HCEC 1CT (cell line): Measurements from ENCODE around the gene SPOCD1.

Experiments
- DNase-seq: peaks from one replicate; pipeline ENCODE4 v3.0.0-alpha.2; 2017

Gene SPOCD1

DNA sequence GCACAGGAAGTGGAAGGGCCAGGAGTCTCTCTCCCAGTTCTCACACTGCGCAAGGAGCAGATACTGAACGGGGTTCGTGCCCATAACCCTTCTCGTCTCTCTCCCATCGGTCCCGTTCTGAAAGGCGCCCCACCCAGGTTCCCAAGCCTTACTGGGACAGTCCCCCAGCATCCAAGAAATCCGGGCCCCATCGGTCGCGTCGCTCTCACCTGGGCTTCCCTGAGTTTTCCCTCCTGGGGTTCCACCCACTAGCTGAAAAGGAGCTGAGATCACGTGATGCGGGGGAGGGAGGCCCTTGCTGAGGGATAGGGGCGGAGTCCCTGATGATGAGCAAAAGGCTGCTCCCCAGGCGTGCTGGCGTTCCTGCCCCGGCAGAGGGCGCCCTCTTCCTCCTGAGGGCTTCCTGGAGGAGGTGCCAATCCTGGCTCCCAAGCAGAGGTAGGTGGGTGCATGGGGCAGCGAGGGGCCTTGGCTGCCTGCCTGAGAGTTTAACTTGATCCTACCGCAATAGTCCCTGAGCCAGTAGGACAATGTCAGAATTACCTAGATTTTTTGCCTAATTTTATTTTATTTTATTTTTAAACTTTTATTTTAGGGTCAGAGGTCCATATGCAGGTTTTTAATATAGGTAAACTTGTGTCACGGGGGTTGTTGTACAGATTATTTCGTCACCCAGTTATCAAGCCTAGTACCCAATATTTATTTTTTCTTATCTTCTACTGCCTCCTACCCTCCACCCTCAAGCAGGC lies at the start of gene SPOCD1:
Gene SPOCD1, minus strand, starts transcription at position 271 of the 749 bp plus-strand sequence. CDS start 689 bp downstream, outside the sequence.
- DNase-seq = peak; percentile 79

DNA sequence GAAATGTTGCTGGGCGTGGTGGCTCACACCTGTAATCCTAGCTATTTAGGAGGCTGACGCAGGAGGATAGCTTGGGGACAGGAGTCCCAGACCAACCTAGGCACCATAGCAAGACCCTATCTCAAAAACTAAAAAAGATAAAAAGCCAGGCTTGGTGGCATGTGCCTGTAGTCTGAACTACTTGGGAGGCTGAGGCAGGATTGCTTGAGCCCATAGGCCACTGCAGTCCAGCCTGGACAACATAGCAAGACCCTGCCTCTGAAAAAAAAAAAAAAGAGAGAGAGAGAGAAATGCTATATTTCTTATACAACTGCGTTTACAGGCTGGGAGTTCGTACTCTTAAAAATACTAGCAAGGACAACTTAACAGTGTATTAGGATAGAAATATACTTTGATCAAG lies 46.2 kb upstream of the SPOCD1 start:
- no peak for DNase-seq

DNA sequence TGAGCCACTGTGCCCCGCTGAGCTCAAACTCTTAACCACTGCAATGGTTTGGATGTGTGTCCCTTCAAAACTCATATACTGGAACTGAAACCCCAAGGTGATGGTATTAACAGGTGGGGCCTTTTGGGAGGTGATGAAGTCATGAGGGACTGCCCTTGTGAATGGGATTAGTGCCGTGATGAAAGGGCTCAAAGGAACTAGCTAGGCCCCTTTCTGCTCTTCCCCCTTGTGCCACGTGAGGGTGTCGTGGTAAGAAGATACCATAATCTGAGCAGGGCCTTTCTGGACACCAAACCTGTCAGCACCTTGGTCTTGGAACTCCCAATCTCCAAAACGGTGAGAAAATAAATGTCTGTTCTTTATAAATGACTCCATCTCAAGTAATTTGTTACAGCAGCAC lies 45.5 kb upstream of the SPOCD1 start:
- DNase-seq = no peak

GRCh38 chr1:31860581-31860980 lies 44.8 kb upstream of the SPOCD1 start:
- no peak for DNase-seq

DNA sequence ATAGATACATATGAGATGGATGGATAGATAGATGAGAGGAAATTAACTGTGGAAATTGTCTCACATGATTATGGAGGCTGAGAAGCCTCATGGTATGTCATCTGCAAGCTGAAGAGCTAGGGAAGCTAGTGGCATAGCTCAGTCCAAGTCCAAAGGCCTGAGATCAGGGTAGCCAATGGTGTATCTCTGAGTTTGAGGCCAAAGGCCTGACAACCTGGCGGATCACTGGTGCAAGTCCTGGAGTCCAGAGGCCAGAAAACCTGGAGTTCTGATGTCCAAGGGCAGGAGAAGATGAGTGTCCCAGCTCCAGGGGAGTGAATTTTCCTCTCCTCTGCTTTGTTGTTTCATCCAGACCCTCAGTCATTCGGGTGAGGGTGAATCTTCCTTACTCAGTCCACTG lies 43.9 kb upstream of the SPOCD1 start:
- no peak for DNase-seq

DNA sequence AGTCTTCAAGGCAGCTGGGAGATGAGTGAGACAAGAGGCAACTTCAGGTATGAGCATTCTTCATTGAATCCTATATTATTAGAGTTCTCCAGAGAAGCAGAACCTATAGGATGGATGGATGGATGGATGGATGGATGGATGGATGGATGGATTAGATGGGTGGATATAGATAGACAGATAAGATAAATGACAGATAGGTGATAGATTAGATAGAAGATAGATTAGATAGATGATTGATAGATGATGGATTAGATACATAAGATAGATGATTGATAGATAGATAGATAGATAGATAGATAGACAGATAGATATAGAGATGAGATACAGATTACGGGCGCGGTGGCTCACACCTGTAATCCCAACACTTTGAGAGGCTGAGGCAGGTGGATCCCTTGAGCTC lies 43.2 kb upstream of the SPOCD1 start:
- DNase-seq = no peak

- no peak for DNase-seq
Measured at GRCh38 chr1:31857863-31858262, 42.0 kb upstream of the SPOCD1 start.

DNA sequence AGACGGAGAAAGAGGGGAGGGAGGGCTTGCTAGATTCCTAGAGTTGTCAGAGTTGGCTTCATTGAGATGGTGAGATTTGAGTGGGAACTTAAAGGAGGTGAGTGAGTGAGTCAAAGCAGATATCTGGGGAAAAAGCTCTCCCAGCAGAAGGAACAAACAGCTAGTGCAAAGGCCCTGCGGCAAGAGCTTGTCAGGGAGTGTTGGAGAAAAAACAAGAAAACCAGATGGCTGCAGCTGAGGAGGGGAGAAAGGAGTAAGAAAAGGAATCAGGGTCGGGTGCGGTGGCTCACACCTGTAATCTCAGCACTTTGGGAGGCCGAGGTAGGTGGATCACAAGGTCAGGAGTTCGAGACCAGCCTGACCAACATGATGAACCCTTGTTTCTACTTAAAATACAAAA lies 40.3 kb upstream of the SPOCD1 start:
- no peak for DNase-seq

- peak; percentile 40 for DNase-seq
Measured at GRCh38 chr1:31855038-31855845, 39.4 kb upstream of the SPOCD1 start.

GRCh38 chr1:31849653-31850052 lies 33.8 kb upstream of the SPOCD1 start:
- no peak for DNase-seq

GRCh38 chr1:31848381-31848897 lies 32.6 kb upstream of the SPOCD1 start:
- DNase-seq = no peak

- no peak for DNase-seq
Measured at GRCh38 chr1:31846484-31846883, 30.7 kb upstream of the SPOCD1 start.

GRCh38 chr1:31843506-31843905 lies 27.7 kb upstream of the SPOCD1 start:
- DNase-seq = peak; percentile 73

DNA sequence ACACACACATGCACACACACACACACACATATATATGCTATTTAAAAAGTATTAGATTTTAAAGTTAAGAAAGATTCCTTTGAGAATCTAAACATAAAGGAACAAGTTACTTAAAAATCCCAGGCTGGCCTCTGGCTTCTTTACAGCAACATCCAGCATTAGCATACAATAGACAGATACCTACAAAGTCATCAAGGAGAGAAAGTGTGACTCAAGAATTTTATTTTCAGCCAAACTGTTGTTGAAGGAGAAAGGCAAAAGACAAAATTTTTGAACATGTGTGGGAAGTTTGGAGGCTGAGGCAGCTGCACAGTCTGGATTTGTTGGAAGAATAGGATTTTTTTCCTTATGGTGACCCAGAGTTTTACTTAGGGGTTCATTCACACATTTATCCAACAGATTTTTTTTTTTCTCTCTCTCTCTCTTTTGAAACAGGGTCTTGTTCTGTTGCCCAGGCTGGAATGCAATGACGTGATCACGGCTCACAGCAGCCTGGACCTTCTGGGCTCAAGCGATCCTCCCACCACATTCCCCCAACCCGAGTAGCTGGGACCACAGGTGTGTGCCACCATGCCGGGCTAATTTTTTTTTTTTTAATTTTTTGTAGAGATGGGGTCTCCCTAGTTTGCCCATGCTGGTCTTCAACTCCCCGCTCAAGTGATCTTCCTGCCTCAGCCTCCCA lies 24.0 kb upstream of the SPOCD1 start:
- no peak for DNase-seq

GRCh38 chr1:31837451-31838158 lies 21.8 kb upstream of the SPOCD1 start:
- DNase-seq = no peak

GRCh38 chr1:31836638-31837037 lies 20.8 kb upstream of the SPOCD1 start:
- DNase-seq = no peak

GRCh38 chr1:31835415-31835814 lies 19.6 kb upstream of the SPOCD1 start:
- no peak for DNase-seq

DNA sequence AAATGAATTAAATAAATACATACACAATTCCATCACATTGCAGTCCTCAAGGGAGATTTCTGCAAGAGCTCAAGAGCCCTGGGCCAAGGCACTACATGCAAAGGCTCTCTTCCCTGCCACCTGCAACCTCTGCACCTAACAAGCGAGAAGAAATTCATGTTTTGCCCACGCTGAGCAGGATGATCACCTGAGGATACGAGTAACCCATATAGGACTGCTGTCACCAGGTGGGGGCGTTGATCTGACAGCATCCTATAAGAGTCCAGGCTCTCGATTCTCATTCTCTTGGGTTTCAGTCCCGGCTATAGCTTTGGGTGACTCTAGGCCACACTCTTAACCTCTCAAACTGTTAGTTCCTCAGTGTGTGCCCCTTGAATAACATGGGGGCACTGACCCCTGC lies 18.7 kb upstream of the SPOCD1 start:
- DNase-seq = no peak

DNA sequence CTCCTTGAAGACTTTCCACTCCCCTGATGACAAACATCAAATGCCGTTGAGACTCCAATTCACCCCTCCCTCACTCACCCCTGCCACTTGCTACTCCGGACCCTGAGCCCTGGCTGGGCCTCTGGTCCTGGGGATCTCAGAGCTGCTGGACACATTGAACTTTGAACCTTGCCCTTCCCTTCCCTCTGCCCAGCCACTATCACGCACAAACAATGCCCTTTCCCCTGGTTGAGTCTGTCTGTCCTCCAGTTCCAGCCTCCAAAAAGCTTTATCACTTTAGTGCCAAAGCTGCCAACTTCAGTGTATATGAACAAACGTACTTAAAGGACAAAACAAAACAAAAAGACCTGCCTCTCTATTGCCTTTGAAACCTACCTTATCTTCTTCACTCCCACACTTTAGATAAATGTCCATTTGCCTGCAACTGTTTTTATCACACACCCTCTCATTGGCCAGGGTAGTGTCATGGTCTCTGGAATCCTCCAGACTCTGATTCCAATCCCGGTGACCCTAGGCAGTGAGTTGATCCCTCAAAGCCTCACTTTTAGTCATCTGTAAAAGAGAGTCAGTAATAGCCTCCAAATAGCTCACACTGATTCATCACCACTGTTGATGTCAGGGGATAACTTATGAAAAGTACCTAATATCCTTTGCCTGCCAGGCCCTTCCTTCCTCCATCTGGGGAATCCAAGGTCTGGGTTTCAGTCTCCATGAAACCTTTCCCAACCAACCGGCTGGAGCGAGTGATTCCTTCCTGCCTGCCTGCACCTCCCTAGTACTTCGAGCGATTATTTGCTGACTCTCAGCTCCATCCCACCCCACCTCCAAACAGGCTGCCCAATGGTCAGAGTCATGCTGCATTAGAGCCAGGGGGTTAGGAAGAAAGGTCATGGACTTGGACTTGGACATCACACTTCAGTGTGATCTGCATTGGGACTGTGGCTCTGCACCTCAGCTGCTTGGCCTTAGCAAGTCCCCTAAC lies 15.9 kb upstream of the SPOCD1 start:
- peak; percentile 72 for DNase-seq

- no peak for DNase-seq
Measured at GRCh38 chr1:31830511-31830910, 14.7 kb upstream of the SPOCD1 start.

DNA sequence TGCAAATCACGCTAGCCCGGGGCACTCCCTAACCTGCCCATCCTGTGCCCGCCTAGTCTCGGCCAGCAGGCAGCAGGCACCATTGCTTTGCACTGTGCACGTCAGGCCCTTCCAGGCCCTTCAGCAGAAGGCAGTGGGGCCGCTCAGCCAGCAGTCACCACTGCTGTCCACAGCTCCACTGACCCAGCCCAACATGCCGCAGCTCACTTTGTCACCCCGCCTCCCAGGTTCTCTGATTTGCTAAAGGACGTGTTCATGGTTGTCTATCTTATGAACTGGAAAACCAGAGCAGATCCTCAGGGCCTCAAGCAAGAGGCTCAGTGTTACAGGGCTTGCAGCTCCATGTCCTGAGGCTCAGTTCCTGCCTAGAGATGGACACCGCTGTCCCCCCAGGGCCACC lies 14.2 kb upstream of the SPOCD1 start:
- DNase-seq = no peak
